ENCODE results near the gene COL21A1. TPM values are rescaled to one million over a fixed set of nuclear protein-coding genes. Genes with fewer than 3 reads are reported as not detected.

The COL21A1 gene
- not detected for total RNA-seq

DNA sequence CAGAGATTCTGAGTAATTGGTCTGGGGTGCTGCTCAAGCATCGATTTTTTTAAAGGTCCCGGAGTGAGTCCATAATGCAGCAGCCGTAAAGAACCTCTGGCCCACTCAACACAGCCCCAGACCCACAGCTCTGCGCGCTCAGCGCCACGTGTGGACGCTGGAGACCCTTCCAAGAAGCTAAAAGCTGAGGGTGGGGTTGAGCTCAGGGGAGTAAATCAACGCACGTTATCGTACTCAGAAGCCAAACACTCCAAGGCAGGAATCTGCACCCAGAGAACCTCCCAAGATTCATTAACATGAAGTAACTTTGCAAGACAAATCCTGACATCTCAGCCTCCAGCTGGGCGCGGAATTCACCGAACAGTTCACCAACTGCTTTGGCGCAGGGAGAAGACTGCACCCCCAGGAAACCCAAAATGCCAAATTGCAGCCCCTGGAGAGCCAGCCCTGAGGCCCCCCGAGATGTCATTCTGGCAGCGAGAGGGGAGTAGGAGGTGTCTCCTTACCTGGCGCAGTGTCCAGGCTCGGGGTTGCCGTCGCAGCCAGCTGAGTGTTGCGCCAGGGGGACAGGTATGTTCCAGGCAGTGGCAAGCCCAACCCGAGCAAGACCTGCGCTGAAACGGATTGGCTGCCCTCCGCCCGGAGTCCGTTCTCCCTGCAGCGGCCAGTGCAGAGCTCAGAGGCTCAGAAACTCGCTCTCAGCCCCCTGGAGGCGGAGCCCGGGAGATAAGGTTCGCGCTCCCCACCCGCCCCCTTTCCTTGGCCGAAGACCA is at the start of gene COL21A1:
Gene COL21A1, minus strand, starts transcription at position 700 of the 773 bp plus-strand sequence. CDS start 64,962 bp downstream, outside the sequence.
- intact Hi-C loops (cut with micrococcal nuclease), result no loop called here
- CTCF ChIA-PET, result no interaction called here
- no peak for DNase-seq
- Mint-ChIP-seq H3K36me3 (ENCODE audit: low read depth) (no peaks in the 10 kb centered on the region), H3K27ac (no peak within 1 kb of the TSS), H3K4me3 (no peak within 1 kb of the TSS), H3K9me3 (peaks cover 1% of the 10 kb centered on the region), H3K4me1 (ENCODE audit: low read depth) (no peaks in the 10 kb centered on the region), H3K27me3 (ENCODE audit: low read depth) (peaks cover 21% of the 10 kb centered on the region)

DNA sequence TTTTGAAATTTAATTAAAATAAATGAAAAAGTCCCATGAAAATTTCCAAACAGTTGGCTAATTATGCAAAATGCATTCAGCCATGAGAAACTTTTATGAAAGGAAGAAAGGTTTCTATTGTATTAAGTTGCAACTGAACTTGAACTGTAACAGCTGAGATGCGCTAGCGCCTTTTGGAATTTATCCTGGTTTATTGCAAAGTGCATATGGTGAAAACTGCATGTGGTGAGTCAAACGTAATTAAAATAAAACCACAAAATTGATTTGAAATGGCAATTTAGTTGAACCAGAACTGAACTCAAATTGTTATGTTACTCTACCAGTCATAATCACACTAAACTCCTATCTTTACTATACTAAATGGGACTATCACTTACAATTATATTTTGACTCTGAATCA is 46.4 kb upstream of the COL21A1 start:
- DNase-seq, result no peak
- CTCF ChIA-PET, result no interaction called here
- intact Hi-C loops (cut with micrococcal nuclease), result loop anchor here (2.0 to 5.0 kb wide), 2 partner anchors 849 to 1016 kb away; no protein-coding TSS in a partner anchor
- Mint-ChIP-seq H3K27ac (no peak overlapping the region), H3K27me3 (ENCODE audit: low read depth) (no peaks in the 10 kb centered on the region), H3K9me3 (no peaks in the 10 kb centered on the region), H3K4me3 (no peak overlapping the region), H3K36me3 (ENCODE audit: low read depth) (no peaks in the 10 kb centered on the region), H3K4me1 (ENCODE audit: low read depth) (no peaks in the 10 kb centered on the region)

GRCh38 chr6:56292505-56293181 is 45.3 kb upstream of the COL21A1 start:
- H3K27me3 Mint-ChIP-seq (ENCODE audit: low read depth), result no peaks in the 10 kb centered on the region
- DNase-seq, result peak; percentile 11
- H3K9me3 Mint-ChIP-seq, result no peaks in the 10 kb centered on the region
- H3K27ac Mint-ChIP-seq, result no peak overlapping the region
- CTCF ChIA-PET, result no interaction called here
- H3K4me3 Mint-ChIP-seq, result no peak overlapping the region
- H3K4me1 Mint-ChIP-seq (ENCODE audit: low read depth), result no peaks in the 10 kb centered on the region
- H3K36me3 Mint-ChIP-seq (ENCODE audit: low read depth), result no peaks in the 10 kb centered on the region
- intact Hi-C loops (cut with micrococcal nuclease), result loop anchor here (2.0 to 5.0 kb wide), 2 partner anchors 848 to 1015 kb away; no protein-coding TSS in a partner anchor

GRCh38 chr6:56291302-56291917 is 44.0 kb upstream of the COL21A1 start:
- intact Hi-C loops (cut with micrococcal nuclease), result loop anchor here (5.0 kb wide), 1 partner anchor 1014 kb away; no protein-coding TSS in a partner anchor
- CTCF ChIA-PET, result interaction anchor here (1.1 kb wide), 1 partner anchor 23 kb away, joined by 5 read pairs; no protein-coding TSS in a partner anchor
- no peaks in the 10 kb centered on the region for H3K36me3 Mint-ChIP-seq (ENCODE audit: low read depth)
- no peak for DNase-seq
- no peak overlapping the region for H3K27ac Mint-ChIP-seq
- H3K4me1 Mint-ChIP-seq (ENCODE audit: low read depth), result no peaks in the 10 kb centered on the region
- no peak overlapping the region for H3K4me3 Mint-ChIP-seq
- no peaks in the 10 kb centered on the region for H3K27me3 Mint-ChIP-seq (ENCODE audit: low read depth)
- no peaks in the 10 kb centered on the region for H3K9me3 Mint-ChIP-seq

- DNase-seq, result no peak
- H3K4me3 Mint-ChIP-seq, result no peak overlapping the region
- intact Hi-C loops (cut with micrococcal nuclease), result loop anchor here (5.0 kb wide), 1 partner anchor 1012 kb away; no protein-coding TSS in a partner anchor
- H3K4me1 Mint-ChIP-seq (ENCODE audit: low read depth), result no peaks in the 10 kb centered on the region
- H3K27ac Mint-ChIP-seq, result no peak overlapping the region
- CTCF ChIA-PET, result no interaction called here
- H3K9me3 Mint-ChIP-seq, result no peaks in the 10 kb centered on the region
- H3K36me3 Mint-ChIP-seq (ENCODE audit: low read depth), result no peaks in the 10 kb centered on the region
- H3K27me3 Mint-ChIP-seq (ENCODE audit: low read depth), result no peaks in the 10 kb centered on the region
Observed at GRCh38 chr6:56289721-56290120, 42.3 kb upstream of the COL21A1 start.

DNA sequence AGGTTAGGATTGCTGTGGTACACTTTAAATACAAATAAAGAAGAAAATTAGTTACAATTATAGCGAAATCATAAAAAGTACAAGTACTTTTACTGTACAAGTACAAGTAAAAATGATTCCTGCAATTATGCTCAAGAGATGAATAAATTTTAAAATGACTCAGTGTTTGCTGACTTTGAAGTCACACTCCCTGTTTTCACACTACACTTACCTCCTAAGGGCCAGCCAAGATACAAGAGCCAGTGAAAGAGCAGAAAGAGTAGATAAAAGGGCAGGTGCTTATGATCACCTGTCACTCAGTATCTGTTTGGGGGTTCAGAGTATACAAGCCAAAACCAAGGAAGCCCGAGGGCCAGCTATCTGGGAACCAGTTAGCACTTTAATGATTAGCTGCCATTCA is 41.0 kb upstream of the COL21A1 start:
- no peak for DNase-seq
- Mint-ChIP-seq H3K4me1 (ENCODE audit: low read depth) (no peaks in the 10 kb centered on the region), H3K4me3 (no peak overlapping the region), H3K9me3 (no peaks in the 10 kb centered on the region), H3K36me3 (ENCODE audit: low read depth) (no peaks in the 10 kb centered on the region), H3K27me3 (ENCODE audit: low read depth) (no peaks in the 10 kb centered on the region), H3K27ac (no peak overlapping the region)
- intact Hi-C loops (cut with micrococcal nuclease), result no loop called here
- CTCF ChIA-PET, result no interaction called here

DNA sequence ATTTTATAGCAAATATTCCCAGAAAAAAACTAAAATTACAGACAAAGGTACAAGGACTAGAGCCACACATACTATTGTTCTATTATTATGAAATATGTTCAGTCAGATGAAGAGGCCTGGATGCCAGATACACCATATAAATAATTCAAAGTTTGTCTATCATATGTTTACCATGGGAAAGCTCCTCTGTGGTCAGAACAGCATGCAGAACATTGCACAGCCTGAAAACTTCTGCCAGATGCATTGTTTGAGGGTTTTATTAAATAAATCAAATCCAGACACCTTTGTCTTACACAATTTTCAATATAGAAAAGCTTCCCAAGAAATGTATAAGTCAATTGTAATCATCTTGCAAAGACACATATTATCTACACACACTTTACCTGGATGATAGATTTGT is 35.0 kb upstream of the COL21A1 start:
- no peak overlapping the region for H3K4me3 Mint-ChIP-seq

GRCh38 chr6:56280126-56280525 is 32.7 kb upstream of the COL21A1 start:
- Mint-ChIP-seq H3K4me1 (ENCODE audit: low read depth) (no peaks in the 10 kb centered on the region), H3K9me3 (no peaks in the 10 kb centered on the region), H3K36me3 (ENCODE audit: low read depth) (no peaks in the 10 kb centered on the region), H3K27me3 (ENCODE audit: low read depth) (no peaks in the 10 kb centered on the region), H3K4me3 (no peak overlapping the region), H3K27ac (no peak overlapping the region)
- intact Hi-C loops (cut with micrococcal nuclease), result no loop called here
- CTCF ChIA-PET, result no interaction called here
- no peak for DNase-seq

More for the DNA sequence above, 35.0 kb upstream of the COL21A1 start:
- Mint-ChIP-seq H3K4me1 (ENCODE audit: low read depth) (no peaks in the 10 kb centered on the region), H3K9me3 (no peaks in the 10 kb centered on the region), H3K27me3 (ENCODE audit: low read depth) (no peaks in the 10 kb centered on the region), H3K36me3 (ENCODE audit: low read depth) (no peaks in the 10 kb centered on the region), H3K27ac (no peak overlapping the region)
- intact Hi-C loops (cut with micrococcal nuclease), result no loop called here
- DNase-seq, result no peak
- CTCF ChIA-PET, result interaction anchor here (0.6 kb wide), 1 partner anchor 25 kb away, joined by 4 read pairs; no protein-coding TSS in a partner anchor

DNA sequence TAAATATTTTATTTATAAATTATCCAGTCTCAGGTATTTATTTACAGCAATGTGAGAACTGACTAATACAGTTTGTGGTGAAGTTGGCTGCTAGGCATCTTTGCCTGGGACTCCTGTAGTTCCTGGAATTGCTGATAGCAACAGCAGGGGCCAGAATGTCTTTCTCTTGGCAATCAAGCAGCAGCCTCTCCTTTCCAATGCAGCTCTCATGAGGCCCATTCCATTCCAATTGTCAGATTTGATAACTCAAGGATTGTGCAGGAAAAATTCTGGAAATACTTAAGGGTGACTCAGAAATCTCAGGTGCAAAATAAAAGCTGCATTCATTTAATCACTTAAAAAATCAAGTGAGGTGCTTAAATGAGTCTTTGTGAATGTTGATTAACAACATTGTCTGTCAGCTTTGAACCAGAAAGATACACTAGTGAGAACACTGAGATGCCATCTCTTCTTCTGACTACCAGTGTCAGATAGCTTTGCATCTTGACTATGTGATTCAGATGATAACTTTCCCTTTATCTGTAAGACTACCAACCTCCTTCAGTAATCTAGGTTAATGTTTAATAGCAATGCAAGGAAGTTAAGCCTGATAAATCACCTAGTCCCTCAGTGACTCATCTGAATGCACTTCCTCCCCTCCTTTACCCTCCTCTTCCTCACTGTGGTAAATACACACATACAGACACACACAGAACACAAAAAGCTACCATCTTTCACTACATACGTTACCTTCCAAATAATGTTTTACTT is 32.1 kb upstream of the COL21A1 start:
- Mint-ChIP-seq H3K4me3 (no peak overlapping the region), H3K36me3 (ENCODE audit: low read depth) (no peaks in the 10 kb centered on the region), H3K4me1 (ENCODE audit: low read depth) (no peaks in the 10 kb centered on the region), H3K27me3 (ENCODE audit: low read depth) (no peaks in the 10 kb centered on the region), H3K9me3 (no peaks in the 10 kb centered on the region), H3K27ac (no peak overlapping the region)
- DNase-seq, result no peak
- CTCF ChIA-PET, result no interaction called here
- intact Hi-C loops (cut with micrococcal nuclease), result no loop called here

GRCh38 chr6:56278171-56278591 is 30.8 kb upstream of the COL21A1 start:
- Mint-ChIP-seq H3K27me3 (ENCODE audit: low read depth) (no peaks in the 10 kb centered on the region), H3K36me3 (ENCODE audit: low read depth) (no peaks in the 10 kb centered on the region), H3K4me3 (no peak overlapping the region), H3K9me3 (no peaks in the 10 kb centered on the region), H3K27ac (no peak overlapping the region), H3K4me1 (ENCODE audit: low read depth) (no peaks in the 10 kb centered on the region)
- intact Hi-C loops (cut with micrococcal nuclease), result no loop called here
- no peak for DNase-seq
- CTCF ChIA-PET, result no interaction called here

- no peak overlapping the region for H3K4me3 Mint-ChIP-seq
- no peaks in the 10 kb centered on the region for H3K4me1 Mint-ChIP-seq (ENCODE audit: low read depth)
- intact Hi-C loops (cut with micrococcal nuclease), result no loop called here
- H3K9me3 Mint-ChIP-seq, result peaks cover 17% of the 10 kb centered on the region
- H3K27ac Mint-ChIP-seq, result no peak overlapping the region
- no peaks in the 10 kb centered on the region for H3K27me3 Mint-ChIP-seq (ENCODE audit: low read depth)
- no peaks in the 10 kb centered on the region for H3K36me3 Mint-ChIP-seq (ENCODE audit: low read depth)
- CTCF ChIA-PET, result no interaction called here
- DNase-seq, result no peak
Observed at GRCh38 chr6:56270812-56271441, 23.5 kb upstream of the COL21A1 start.

- no peaks in the 10 kb centered on the region for H3K36me3 Mint-ChIP-seq (ENCODE audit: low read depth)
- CTCF ChIA-PET, result no interaction called here
- no peak overlapping the region for H3K4me3 Mint-ChIP-seq
- H3K27ac Mint-ChIP-seq, result no peak overlapping the region
- no peaks in the 10 kb centered on the region for H3K4me1 Mint-ChIP-seq (ENCODE audit: low read depth)
- no peak for DNase-seq
- H3K27me3 Mint-ChIP-seq (ENCODE audit: low read depth), result no peaks in the 10 kb centered on the region
- intact Hi-C loops (cut with micrococcal nuclease), result no loop called here
- H3K9me3 Mint-ChIP-seq, result peaks cover 17% of the 10 kb centered on the region
Observed at GRCh38 chr6:56268266-56268665, 20.9 kb upstream of the COL21A1 start.

Data from activated naive CD4-positive, alpha-beta T cell treated with anti-CD3 and anti-CD28 coated beads for 36 hours (primary cell).